ENCODE data around the gene PRR20G.

DNA sequence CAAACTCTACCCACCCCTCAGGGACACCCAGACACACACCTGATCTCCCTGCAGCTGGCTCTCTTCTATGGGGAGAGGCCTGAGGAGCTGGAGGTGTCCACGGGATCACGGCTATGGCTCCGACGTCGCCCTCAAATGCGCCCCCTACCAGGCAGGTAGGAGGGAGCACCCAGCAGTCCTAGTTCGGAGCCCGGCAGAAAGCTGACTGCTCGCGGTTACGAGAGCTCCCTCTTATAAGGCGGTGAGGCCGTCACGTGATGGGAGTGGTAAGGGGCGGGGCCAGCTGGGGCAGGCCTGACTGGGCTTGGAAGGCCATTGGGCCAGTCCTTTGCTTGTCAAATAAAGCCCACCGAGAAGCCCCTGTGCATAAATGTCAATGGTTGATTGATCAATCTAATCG is at the start of gene PRR20G:
- TF ChIP-seq, protein P1, sequence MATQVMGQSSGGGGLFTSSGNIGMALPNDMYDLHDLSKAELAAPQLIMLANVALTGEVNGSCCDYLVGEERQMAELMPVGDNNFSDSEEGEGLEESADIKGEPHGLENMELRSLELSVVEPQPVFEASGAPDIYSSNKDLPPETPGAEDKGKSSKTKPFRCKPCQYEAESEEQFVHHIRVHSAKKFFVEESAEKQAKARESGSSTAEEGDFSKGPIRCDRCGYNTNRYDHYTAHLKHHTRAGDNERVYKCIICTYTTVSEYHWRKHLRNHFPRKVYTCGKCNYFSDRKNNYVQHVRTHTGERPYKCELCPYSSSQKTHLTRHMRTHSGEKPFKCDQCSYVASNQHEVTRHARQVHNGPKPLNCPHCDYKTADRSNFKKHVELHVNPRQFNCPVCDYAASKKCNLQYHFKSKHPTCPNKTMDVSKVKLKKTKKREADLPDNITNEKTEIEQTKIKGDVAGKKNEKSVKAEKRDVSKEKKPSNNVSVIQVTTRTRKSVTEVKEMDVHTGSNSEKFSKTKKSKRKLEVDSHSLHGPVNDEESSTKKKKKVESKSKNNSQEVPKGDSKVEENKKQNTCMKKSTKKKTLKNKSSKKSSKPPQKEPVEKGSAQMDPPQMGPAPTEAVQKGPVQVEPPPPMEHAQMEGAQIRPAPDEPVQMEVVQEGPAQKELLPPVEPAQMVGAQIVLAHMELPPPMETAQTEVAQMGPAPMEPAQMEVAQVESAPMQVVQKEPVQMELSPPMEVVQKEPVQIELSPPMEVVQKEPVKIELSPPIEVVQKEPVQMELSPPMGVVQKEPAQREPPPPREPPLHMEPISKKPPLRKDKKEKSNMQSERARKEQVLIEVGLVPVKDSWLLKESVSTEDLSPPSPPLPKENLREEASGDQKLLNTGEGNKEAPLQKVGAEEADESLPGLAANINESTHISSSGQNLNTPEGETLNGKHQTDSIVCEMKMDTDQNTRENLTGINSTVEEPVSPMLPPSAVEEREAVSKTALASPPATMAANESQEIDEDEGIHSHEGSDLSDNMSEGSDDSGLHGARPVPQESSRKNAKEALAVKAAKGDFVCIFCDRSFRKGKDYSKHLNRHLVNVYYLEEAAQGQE (IDR thresholded peaks at IDR 0.05; ENCODE audit: borderline replicate concordance) = no peak
- TF ChIP-seq, protein P2, sequence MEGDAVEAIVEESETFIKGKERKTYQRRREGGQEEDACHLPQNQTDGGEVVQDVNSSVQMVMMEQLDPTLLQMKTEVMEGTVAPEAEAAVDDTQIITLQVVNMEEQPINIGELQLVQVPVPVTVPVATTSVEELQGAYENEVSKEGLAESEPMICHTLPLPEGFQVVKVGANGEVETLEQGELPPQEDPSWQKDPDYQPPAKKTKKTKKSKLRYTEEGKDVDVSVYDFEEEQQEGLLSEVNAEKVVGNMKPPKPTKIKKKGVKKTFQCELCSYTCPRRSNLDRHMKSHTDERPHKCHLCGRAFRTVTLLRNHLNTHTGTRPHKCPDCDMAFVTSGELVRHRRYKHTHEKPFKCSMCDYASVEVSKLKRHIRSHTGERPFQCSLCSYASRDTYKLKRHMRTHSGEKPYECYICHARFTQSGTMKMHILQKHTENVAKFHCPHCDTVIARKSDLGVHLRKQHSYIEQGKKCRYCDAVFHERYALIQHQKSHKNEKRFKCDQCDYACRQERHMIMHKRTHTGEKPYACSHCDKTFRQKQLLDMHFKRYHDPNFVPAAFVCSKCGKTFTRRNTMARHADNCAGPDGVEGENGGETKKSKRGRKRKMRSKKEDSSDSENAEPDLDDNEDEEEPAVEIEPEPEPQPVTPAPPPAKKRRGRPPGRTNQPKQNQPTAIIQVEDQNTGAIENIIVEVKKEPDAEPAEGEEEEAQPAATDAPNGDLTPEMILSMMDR (IDR thresholded peaks at IDR 0.05; ENCODE audit: poor library complexity, severe bottlenecking) = no peak
- no peak for TF ChIP-seq EZH2 (IDR thresholded peaks at IDR 0.05; ENCODE audit: borderline replicate concordance, insufficient read depth, low read length, poor library complexity, severe bottlenecking)
- TF ChIP-seq EP300 (conservative IDR thresholded peaks at IDR 0.05; ENCODE audit: poor library complexity, severe bottlenecking) = no peak
- no peak for TF ChIP-seq TAF1 (IDR thresholded peaks at IDR 0.05; ENCODE audit: low read depth)
- no peak for TF ChIP-seq SMC3 (conservative IDR thresholded peaks at IDR 0.05; ENCODE audit: poor library complexity)
- TF ChIP-seq RAD21 (conservative IDR thresholded peaks at IDR 0.05) = no peak

Measured in neural cell (in vitro differentiated cells).